GM19025 (cell line): ENCODE data around the gene KIF23.

Experiments
- ATAC-seq: cut with Tn5 transposase; IDR thresholded peaks from one replicate; pipeline ENCODE4 v1.9.1; 2021; ENCODE audit warnings: mild to moderate bottlenecking, low read depth, moderate library complexity; ENCODE audit not compliant: unreplicated experiment

The KIF23 gene

DNA sequence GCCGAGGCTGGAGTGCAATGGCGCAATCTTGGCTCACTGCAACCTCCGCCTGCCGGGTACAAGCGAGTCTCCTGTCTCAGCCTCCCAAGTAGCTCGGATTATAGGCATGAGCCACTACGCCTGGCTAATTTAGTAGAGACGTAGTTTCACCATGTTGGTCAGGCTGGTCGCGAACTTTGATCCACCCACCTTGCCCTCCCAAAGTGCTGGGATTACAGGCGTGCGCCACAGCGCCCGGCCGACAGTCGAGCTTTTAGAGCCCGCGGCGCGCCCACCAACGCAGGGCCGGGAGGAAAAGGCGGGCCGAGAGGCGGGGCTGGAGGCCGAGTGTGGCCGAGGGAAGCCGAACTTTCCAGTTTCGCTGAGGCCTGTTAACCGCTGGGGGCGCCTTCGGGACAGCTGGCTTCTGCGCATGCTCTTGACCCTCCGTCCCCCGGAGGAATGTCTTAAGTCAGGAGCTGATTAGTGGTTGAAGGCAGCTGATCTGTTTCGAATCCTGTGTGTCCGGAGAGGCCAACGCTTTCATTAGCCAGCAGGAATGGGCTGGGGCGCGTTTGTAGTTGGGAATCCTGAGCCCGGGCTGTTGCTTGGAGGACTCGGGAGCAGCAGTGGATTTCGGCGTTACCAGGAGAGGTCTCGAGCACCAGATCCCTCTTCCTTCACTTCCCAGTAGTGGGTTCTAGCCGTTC lies 48.5 kb downstream of the KIF23 start:
- peak; percentile 89 for ATAC-seq

DNA sequence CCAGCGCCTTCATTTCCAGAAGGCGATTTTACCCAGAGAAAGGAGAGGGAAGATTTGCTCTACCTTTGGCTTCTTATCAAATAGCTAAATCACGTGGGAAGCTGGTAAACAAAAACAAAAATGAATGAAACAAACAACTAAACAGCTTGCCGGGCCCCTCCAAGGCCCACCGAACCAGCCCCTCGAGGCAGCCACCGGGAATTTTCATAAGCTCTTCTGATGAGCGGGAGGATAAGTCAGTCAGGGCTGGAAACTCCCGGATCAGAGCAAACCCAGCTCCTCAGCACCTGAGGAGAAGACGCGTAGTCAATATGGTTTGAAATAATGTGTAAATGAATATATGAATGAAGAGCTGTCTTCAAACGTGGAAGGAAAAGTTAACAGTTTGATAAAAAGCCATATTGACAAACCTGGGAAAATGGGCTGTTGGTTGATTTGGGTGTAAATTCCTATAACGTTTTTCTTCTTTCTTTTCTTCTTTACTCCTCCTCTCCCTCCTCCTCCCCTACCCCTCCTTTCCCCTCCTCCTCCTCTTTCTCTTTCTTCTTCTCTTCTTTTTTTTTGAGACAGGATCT lies 49.1 kb downstream of the KIF23 start:
- ATAC-seq: no peak

DNA sequence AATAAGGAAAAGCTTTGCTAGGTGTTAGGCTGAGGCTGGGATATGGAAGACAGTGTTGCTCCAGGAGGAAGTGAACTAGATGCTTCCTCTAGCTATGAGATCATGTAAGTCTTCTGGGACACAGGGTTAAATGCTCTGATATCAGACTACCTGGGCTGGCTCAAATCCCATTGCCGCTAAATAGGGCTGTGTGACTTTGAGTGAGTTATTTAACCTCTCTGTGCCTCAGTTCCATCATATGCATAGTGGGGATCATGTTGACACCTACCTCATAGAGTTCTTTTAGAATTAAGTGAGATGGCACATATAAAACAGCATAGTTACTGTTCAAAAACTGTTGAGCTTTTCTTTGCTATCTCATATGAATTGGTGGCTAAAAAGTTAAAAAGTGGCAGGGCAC lies 51.1 kb downstream of the KIF23 start:
- no peak for ATAC-seq

DNA sequence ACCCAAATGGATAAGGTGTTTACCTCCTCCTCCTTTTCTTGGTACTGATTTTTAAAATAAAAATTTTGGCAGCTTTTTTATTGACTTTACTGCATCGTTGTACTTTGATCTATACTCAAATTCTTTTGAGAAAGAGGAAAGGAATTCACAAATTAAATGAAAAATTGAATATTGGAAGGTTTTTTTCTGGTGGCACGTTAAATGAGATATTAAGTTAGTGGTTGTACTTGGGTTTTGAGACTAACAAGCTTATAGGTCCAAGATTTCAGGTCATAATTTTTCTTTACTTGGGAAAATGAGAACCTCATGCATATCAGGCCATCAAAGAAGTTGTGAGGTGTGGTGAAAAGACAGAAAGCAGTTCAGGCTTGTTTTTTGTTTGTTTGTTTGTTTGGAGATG lies 52.6 kb downstream of the KIF23 start:
- no peak for ATAC-seq

DNA sequence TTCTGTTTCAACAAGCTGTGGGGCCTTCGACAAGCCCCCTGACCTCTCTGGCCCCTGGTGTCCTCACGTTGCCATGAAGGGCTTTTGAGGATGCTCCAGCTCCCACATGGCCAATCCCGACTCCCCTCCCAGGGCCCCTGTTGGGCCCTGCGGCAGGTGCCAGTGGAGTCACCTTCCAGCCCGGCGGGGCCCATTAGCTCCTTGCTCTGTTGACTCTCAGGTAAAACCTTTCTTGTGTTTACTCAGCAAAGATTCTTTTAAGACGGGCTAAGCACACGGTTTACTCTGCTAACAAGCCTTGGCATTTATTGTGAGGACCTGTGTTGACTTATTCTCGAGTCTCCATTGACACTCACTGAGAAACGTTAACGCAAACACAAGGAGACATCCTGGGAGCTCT lies 53.5 kb downstream of the KIF23 start:
- ATAC-seq: no peak

DNA sequence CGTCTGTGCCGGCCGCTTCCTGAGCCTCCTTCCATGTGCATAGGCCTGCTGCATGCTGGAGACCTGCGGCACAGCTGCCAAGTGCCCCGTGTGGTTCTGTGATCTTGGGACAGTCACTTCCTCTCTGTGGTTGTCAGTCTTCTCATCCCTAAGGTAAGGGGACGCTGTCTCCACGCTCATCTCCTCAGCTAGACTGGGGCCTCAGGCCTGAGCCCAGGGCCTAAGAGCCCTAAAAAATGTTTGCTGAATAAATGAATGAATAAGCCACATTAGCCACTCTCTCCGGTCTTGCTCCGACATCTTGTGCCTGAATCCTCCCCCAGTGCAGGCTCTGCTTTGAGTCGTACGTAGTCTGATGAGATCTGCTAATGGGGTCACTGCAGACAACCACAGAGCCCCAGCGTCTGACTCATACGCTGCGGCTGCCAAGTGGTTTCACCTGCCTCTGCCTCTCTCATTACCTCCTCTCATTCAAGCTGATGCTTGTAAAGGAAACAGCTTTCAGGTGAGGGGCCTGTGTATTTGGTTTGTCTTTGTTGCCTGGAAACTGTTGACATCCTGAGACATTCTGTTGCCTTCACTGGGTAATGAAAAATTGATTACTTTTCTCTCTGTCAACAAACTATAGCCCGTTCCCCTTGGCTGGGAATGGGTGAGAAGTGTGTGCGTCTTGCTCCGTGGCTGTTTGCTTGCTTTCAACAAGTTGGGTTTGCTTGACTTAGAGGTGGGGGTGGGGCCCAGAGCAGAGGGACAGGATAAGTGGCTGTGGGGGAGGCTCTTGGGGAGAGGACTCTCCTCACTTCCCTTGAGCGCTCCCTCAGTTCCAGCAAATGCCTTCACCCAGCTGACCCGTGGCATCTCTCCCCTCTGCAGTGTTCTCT lies 54.3 kb downstream of the KIF23 start:
- ATAC-seq: no peak

DNA sequence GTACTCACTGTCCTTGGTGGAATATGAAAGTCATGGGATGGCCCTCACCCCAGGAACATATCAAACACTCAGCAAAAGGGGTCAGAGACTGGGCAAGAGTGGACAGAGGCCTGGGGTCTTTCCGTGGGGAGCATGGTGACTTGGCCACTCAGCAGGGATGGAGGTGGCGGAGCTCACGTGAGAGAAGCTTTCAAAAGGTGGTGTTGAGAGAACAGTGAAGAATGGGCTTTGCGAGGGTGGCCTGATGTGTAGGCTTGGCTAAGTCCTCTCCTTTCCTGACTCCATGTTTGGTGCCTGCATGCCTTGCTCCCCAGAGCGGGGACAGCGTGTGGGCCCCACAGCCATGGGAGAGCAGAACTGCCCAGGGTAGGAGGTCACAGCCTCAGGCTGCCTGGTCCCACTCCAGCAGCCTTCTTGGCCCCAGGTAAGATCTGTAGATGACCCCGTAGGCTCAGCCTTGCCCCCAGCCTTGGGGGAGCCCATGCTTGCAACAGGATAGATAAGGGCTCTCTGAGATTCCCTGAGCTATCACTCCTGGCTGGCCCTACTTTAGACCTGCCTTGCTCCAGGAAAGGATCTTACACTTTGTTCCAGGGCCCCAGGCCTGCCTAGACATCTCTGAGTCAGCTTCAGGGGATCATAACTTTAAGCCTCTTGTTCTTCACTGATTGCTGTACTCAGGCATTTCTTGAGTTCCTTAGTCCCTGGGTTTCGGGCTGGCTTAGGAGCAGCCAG lies 55.5 kb downstream of the KIF23 start:
- no peak for ATAC-seq

DNA sequence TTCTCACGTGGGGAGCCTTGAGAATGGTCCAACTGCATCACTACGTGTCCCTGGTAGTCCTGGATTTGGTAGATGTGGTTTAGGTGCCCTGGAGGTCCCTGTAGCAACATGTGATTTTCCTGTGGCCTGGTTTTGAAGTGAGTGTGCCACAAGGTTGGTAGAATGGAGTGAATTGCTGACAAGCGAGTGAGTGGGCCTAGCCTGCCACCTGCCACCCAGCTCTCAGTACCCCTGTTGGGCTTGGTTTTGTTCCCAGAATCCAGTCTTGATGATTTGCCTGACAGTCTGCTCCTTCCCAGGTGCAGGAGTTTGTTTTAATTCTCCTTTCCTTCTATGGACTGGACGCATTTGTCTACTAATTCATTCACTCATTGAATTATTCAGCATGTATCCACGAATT lies 57.9 kb downstream of the KIF23 start:
- ATAC-seq: no peak

DNA sequence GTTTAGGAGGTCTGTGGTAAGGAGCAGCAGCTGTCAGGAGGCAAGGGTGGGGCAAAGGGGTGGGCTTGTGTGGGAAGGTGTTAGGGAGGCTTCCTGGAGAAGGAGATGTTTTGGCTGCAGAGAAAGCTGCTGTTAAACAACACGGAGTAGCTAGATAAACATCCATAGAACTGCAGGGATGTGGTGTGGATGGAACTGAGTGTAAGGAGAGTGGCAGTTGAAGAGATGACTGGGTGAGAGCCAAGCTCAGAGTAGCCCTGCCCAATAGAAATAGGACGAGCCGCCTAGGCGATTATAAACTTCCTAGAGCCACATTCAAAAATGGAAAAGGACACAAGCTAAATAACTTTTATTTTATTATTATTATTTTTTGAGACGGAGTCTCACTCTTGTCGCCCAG lies 58.4 kb downstream of the KIF23 start:
- ATAC-seq: no peak

DNA sequence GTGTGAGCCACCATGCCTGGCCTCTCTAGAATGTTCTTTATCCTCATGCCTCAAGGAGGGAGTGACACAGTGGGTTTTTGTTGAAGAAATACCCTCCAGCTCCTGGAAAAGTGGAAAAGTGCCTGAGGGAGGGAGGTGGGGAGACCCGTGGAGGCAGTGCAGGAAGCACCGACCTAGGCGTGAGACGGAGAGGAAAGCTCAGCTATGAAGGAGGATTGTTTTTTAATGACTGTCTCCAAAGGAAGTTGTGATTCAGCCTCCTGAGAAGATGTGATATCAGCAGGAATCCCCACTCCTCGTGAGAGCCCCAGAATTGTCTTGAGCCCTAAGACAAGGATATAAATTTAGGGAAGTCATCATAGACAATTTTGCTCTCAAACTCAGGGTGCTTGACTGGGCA lies 60.1 kb downstream of the KIF23 start:
- no peak for ATAC-seq

DNA sequence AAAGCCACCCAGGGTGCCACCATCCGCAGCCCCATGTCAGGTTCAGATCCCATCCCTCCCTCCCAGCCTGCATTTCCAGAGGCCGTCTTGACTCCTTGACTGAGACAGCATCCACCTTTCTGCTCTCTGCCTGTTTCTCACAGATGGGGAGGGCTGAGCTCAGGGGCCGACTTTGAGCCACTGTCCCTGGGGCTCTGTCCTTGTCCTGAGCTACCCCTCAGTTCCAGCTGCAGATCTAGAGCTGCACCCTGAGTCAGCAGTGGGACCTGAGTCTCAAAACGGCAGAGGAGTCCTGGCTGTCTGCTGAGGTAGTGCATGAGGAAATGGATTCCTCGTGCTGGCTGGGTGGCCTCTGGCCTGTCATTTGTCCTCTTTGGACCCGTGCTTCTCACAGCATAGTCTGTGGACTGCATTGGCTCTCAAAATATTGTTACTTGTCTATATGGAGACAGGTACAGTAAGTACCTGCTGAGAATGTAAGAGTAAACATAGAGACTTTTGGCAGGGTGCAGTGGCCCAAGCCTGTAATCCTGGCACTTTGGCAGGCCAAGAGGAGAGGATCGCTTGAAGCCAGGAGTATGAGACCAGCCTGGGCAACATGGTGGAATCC lies 60.8 kb downstream of the KIF23 start:
- ATAC-seq: no peak

DNA sequence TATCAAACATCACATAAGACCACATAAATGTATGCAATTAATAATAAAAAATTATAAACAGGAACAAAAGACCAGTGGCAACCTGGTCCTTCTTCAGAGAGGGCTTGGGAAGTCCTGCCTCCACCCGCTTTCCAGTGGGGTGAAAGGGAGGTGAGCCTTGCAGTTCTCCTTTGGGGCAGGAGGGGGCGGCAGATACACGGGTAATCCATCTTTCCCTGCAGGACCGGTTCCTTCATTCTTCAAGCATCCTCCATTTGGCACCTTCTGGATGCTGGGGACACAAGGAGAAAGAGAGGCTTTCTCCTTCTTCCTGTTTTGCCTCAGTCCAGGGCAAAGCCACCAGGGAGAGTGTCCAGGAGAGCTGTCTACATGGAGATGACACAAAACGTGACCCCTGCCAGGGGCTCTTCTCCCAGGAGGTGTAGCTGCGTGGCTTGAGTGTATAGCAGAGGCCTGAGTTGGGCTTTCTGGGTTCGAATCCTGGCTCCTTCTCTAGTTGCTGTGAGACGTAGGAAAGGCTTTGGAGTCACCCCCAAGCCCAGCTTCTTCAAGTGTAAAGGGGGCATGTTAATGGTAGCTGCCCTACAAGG lies 61.7 kb downstream of the KIF23 start:
- ATAC-seq: no peak

DNA sequence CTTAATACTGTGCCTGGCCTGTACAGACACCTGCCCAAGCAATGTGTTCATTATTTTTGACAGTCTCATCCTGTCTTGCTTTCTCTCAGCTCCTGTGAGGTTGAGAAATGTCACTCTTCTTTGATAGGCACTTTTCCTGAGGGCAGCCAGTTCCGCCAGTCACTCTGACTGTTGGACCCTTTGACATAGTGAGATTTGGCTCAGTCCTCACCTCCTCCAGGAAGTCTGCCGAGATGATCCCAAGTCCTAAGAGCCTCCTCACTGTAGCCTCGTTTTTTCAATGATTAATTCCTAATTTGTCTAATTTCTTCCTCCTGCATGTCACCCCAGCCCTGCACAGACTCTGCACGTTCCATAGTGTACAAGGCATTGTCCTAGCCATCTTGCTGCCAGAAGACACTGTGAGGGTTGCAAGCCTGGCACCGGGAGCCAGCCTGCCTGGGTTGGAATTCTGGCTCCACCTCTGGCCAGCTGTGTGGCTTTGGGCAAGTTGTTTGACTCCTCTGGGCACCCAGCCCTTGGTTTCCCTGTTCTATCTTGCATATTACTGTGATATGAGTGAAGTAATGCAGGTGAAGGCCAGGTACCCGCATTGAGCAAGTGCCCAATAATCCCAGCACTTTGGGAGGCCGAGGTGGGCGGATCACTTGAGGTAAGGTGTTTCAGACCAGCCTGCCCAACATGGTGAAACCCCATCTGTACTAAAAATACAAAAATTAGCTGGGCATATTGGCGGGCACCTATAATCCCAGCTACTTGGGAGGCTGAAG lies 62.7 kb downstream of the KIF23 start:
- no peak for ATAC-seq

DNA sequence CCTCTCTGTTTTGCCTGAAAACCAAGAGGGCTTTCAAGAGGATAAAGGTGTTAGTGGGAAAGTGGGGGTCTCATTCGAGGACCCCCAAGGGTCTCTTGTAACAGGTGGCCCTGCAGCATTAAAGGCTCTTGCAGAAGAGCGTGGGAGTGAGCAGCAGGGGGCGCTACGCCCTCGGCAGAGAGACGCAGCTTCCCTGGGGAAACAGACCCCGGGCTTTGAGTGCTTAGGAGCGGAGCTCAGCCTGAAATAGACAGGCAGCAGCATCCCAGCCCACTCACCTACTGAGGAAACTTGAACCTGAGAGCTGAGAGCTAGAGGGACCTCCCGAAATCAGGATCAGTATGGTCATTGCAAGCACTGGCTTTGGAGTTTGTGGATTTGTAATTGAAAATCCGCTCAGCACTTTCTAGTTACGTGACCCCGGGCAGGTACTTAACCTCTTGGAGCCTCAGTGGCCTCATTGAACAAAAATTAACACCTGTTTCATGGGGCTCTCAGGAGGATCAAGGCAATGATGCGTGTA lies 64.2 kb downstream of the KIF23 start:
- no peak for ATAC-seq

DNA sequence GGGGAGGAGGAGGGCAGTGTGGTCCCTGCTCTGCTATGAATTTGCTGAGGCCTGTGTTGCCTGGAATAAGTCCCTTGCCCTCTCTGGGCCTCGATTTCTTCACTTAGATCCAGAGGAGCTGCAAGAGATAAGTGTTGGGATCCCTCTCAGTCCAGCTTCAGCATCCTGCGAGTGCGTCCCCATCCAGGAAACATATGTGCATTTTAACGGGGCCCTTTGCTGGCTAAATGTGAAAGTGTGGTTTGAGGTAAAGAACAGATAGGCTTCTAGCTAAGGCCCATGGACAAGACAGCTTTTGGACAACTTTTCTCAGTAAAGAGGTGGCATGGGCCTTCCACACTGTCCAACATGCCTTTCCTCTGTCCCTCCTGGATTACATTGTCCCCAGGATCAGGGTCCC lies 64.9 kb downstream of the KIF23 start:
- no peak for ATAC-seq

DNA sequence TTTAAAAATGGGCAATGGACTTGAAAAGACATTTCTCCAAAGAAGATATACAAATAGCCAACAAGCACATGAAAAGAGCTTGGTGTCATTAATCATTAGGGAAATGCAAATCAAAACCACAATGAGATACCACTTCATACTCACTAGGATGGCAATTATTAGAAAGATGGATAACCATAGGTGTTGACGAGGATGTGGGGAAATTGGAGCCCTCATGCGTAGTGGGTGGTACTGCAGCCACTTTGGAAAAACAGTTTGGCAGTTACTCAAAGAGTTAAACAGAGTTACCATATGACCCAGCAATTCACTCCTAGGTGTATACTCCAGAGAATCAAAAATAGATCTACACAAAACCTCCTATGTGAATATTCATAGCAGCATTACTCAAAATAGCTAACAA lies 65.8 kb downstream of the KIF23 start:
- ATAC-seq: no peak

DNA sequence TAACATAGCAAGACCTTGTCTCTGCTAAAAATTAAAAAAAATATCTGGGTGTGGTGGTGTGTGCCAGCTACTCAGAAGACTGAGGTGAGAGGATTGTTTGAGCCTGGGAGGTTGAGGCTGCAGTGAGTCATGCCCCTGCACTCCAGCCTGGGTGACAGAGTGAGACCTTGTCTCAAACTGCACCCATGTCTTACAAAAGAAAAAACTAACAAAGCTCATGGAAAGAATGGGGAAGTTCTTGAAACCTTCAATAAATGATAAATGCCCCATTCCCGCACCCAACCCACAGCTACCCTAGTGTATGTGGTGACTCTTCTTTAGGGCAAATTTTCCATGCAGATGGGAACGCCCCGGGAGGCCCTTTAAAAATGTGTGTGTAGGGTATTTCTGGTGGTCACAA lies 66.8 kb downstream of the KIF23 start:
- no peak for ATAC-seq

DNA sequence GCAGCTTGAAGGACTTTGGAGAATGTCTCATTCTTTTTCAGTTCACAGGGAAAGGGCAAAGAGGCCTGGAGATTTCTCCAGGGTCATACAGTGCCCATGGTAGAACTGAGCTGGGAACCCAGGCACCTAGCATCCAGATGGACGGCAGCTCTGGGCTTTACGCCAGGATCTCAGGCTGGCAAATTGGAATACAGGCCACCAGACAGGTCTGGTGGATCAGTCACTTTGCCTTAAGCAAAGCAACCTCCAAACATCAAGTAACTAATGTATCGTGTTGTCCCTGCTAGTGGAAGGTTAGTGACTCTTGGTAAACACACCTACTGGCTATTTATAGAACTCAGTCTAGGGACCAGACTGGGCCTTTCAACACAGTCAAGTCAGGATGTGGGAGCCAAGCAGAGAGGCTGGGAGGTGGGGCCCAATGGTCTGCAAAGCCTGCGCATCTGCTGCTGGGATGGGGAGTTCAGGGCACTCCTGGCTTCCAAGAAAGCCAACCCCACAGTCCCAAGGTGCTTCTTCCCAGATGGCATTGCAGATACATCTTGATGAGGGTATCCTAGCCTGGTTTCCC lies 68.6 kb downstream of the KIF23 start:
- ATAC-seq: no peak

DNA sequence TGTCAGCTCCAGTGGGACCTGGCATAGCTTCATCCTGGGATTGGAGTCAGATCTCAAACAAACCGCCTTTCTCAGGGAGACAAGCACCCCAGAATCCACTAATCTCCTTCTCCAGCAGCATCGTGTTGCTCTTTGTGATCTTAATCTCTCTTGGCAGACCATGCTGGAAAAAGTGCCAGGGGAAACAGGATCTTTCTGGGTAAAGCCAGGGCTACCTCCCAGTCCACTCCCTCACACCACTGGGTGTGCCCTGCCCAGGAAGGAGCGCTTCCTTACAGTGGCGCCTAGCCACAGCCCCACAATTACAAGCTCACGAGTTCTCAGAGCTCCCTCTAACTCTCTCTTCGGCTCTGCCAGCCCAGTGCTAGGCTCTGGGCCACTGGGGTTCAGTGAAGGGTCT lies 70.7 kb downstream of the KIF23 start:
- ATAC-seq: no peak
